Transverse colon (tissue), 4 donors: Measurements from ENCODE around the gene FEN1.

Experiments used
- EP300 ChIP-seq: sonication (generic); formaldehyde crosslinking; IDR thresholded peaks from one replicate; pipeline ENCODE4 v1.6.1; 2017; ENCODE audit warnings: antibody characterized with exemption, low read depth
- POLR2A ChIP-seq: fragments of 450-650 bp; IDR thresholded peaks from one replicate; pipeline ENCODE4 v1.6.1; 2016; ENCODE audit warnings: antibody characterized with exemption, mild to moderate bottlenecking, moderate library complexity
- POLR2AphosphoS5 ChIP-seq, 3 donors: sonication (generic); formaldehyde crosslinking; IDR thresholded peaks; one replicate each; pipeline ENCODE4 v1.6.1; 2016; ENCODE audit warnings: antibody characterized with exemption in 3 of 3
- TF ChIP-seq, protein P1 (sequence below), 5 experiments: fragments of 200-600 bp in 3 of 5; fragments of 450-650 bp in 2 of 5; sonication (generic) in 3 of 5; IDR thresholded peaks; 1 replicate in 2 of 5; 2 replicates in 3 of 5; pipeline ENCODE4 v1.5.1; 2016 to 2017; ENCODE audit warnings: antibody characterized with exemption in 5 of 5, inconsistent platforms in 3 of 5, mild to moderate bottlenecking in 2 of 5, moderate library complexity in 1 of 5

- TF ChIP-seq POLR2AphosphoS5 (IDR thresholded peaks at IDR 0.05) (no peak), POLR2A (no peak), EP300 (no peak)
- TF ChIP-seq, protein P1, sequence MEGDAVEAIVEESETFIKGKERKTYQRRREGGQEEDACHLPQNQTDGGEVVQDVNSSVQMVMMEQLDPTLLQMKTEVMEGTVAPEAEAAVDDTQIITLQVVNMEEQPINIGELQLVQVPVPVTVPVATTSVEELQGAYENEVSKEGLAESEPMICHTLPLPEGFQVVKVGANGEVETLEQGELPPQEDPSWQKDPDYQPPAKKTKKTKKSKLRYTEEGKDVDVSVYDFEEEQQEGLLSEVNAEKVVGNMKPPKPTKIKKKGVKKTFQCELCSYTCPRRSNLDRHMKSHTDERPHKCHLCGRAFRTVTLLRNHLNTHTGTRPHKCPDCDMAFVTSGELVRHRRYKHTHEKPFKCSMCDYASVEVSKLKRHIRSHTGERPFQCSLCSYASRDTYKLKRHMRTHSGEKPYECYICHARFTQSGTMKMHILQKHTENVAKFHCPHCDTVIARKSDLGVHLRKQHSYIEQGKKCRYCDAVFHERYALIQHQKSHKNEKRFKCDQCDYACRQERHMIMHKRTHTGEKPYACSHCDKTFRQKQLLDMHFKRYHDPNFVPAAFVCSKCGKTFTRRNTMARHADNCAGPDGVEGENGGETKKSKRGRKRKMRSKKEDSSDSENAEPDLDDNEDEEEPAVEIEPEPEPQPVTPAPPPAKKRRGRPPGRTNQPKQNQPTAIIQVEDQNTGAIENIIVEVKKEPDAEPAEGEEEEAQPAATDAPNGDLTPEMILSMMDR (IDR thresholded peaks at IDR 0.05) = no peak
Measured at GRCh38 chr11:61768376-61769076, 24.2 kb upstream of the FEN1 start.
